Endothelial cell of umbilical vein (primary cell): ENCODE results near the gene GPR180.

Experiments used
- EZH2 ChIP-seq: IDR thresholded peaks from 2 replicates; pipeline ENCODE4 v1.6.1; 2012; ENCODE audit warnings: borderline replicate concordance, low read depth, mild to moderate bottlenecking, moderate library complexity, low read length, inconsistent platforms; ENCODE audit not compliant: severe bottlenecking
- FOS ChIP-seq: IDR thresholded peaks from 2 replicates; pipeline ENCODE4 v1.6.1; 2011; ENCODE audit warnings: mild to moderate bottlenecking, low read length, moderate library complexity, borderline replicate concordance; ENCODE audit not compliant: insufficient read depth
- MAX ChIP-seq: IDR thresholded peaks from 2 replicates; pipeline ENCODE4 v1.6.1; 2011; ENCODE audit not compliant: insufficient read depth, insufficient read length
- MYC ChIP-seq: IDR thresholded peaks from one replicate; pipeline ENCODE4 v1.6.1; 2011; ENCODE audit warnings: mild to moderate bottlenecking, low read depth, low read length
- POLR2A ChIP-seq: IDR thresholded peaks from 2 replicates; pipeline ENCODE4 v1.6.1; 2012; ENCODE audit warnings: low read depth, mild to moderate bottlenecking, control low read depth, low read length
- POLR2AphosphoS5 ChIP-seq: IDR thresholded peaks from 2 replicates; pipeline ENCODE4 v1.6.1; 2012; ENCODE audit warnings: low read depth, mild to moderate bottlenecking, control low read depth, low read length, moderate library complexity; ENCODE audit not compliant: insufficient read depth
- TF ChIP-seq, protein P1 (sequence below), 2 donors: IDR thresholded peaks; 1 replicate in 1 of 2; 2 replicates in 1 of 2; pipeline ENCODE4 v1.5.1; 2011; ENCODE audit warnings: low read length in 2 of 2, mild to moderate bottlenecking in 2 of 2, moderate library complexity in 2 of 2, control low read depth in 1 of 2, inconsistent platforms in 1 of 2, low read depth in 1 of 2; ENCODE audit not compliant: insufficient read depth in 1 of 2; ENCODE audit errors: extremely low read depth in 1 of 2

GRCh38 chr13:94632226-94632980 lies 30.7 kb downstream of the GPR180 start:
- TF ChIP-seq POLR2AphosphoS5 (no peak), MAX (no peak), POLR2A (no peak), FOS (no peak), EZH2 (no peak), MYC (no peak)
- TF ChIP-seq, protein P1, sequence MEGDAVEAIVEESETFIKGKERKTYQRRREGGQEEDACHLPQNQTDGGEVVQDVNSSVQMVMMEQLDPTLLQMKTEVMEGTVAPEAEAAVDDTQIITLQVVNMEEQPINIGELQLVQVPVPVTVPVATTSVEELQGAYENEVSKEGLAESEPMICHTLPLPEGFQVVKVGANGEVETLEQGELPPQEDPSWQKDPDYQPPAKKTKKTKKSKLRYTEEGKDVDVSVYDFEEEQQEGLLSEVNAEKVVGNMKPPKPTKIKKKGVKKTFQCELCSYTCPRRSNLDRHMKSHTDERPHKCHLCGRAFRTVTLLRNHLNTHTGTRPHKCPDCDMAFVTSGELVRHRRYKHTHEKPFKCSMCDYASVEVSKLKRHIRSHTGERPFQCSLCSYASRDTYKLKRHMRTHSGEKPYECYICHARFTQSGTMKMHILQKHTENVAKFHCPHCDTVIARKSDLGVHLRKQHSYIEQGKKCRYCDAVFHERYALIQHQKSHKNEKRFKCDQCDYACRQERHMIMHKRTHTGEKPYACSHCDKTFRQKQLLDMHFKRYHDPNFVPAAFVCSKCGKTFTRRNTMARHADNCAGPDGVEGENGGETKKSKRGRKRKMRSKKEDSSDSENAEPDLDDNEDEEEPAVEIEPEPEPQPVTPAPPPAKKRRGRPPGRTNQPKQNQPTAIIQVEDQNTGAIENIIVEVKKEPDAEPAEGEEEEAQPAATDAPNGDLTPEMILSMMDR (IDR thresholded peaks at IDR 0.05; ENCODE audit: extremely low read depth in 1 of 2, insufficient read depth in 1 of 2, low read depth in 1 of 2, low read length in 2 of 2): no peak
